ENCODE results near the gene RNF214.

Gene RNF214

DNA sequence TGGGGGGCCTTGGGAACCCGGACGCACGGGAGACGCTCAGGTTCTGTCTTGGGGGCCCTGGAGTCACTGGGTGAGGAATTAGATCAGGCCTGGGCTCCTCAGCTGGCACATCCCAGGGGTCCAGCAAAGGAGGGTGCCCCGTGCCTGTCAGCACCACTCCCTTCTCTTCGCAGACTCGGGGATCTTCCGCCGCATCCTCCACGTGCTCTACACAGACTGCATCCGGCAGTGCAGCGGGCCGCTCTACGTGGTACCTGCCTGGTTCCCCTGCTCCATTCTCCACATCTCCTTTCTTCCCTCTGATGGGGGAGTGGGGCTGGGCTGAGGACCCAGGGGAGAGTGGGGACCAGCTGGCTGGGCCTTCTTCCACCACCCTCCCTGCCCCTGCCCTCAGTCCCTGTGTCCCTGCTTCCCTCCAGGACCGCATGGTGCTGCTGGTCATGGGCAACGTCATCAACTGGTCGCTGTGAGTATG, 40.0 kb upstream of the RNF214 start:
- FAIRE-seq (no peak), DNase-seq (ENCODE audit: insufficient read length, low spot score) (no peak)
- TF ChIP-seq POLR2A (IDR thresholded peaks at IDR 0.05; ENCODE audit: low read depth, low read length), result no peak

DNA sequence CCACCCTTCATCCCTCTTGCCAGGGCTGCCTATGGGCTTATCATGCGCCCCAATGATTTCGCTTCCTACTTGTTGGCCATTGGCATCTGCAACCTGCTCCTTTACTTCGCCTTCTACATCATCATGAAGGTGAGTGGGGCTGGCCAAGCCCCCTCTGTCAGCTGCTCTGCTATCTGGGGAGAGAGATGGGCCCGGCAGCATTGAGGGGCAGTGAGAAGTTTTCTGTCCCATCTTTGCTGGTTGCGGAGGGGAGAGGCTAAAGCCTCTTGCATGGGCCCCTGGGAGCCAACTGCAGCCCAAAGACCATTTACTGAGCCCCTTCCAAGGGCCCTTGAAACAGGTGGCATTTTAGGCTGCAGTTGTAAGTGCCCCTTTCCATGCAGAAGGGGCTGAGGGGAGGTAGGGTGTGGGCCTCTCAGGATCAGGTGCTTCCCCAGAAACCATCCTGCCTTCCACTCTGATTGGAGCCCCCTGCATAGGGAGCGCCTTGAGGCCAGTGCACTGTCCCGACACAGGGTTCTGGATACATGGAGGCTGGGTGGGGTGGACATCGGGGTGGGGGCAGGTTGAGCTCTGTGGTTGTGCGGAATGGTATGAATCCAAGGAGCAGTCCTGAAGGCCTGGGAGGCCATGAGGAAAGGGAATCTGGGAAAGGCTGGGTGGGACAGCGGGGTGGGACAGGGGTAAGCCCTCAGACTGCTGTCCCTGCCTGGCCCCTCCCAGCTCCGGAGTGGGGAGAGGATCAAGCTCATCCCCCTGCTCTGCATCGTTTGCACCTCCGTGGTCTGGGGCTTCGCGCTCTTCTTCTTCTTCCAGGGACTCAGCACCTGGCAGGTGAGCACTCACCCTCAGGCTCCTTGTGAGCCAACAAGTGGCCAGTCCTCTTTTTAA, 39.1 kb upstream of the RNF214 start:
- no peak for TF ChIP-seq POLR2A (IDR thresholded peaks at IDR 0.05; ENCODE audit: low read depth, low read length)
- FAIRE-seq (no peak), DNase-seq (ENCODE audit: insufficient read length, low spot score) (no peak)

DNA sequence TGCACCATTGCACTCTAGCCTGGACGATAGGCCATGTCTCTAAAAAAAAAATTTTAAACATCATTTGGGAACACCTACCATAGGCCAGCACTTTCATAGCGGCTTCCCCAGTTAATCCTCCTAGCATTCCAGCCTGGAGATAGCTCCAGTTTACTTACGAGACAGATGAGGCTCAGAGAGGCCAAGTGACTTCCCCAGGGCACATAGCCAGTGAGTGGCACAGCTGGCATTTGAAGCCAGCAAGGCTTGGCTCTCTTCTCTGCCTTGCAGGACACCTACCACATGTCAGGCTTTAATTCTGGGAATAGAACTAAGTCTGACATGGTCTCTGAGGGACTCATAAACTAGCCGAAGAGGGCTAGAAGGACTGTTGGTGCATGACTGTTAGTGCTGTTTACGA, 38.2 kb upstream of the RNF214 start:
- no peak for TF ChIP-seq POLR2A (IDR thresholded peaks at IDR 0.05; ENCODE audit: low read depth, low read length)
- DNase-seq (ENCODE audit: insufficient read length, low spot score), result no peak

DNA sequence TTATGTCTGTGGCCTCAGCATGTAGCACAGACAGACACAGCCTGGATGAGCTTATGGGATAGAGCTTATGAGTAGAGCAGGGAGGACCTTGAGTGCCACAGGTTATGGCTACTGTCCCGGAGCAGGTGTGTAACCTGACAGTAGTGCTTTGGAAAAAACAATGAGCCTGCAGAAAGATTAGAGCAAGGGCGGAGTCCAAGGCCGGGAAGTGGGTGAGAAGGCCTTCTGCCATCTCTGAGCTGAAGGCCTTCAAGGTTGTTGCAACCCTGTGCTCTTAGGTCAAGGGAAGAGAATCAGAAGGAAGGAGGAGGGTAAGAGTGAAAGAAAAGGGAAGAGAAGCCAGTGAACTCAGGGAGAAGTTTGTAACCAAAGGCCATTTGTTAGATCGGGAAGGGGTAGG, 37.2 kb upstream of the RNF214 start:
- no peak for TF ChIP-seq POLR2A (IDR thresholded peaks at IDR 0.05; ENCODE audit: low read depth, low read length)
- DNase-seq (ENCODE audit: insufficient read length, low spot score) (no peak), FAIRE-seq (no peak)

More for the DNA sequence above, 38.2 kb upstream of the RNF214 start:
- no peak for FAIRE-seq

- no peak for DNase-seq (ENCODE audit: insufficient read length, low spot score)
These were observed 36.7 kb upstream of the RNF214 start for GRCh38 chr11:117195761-117196160.

DNA sequence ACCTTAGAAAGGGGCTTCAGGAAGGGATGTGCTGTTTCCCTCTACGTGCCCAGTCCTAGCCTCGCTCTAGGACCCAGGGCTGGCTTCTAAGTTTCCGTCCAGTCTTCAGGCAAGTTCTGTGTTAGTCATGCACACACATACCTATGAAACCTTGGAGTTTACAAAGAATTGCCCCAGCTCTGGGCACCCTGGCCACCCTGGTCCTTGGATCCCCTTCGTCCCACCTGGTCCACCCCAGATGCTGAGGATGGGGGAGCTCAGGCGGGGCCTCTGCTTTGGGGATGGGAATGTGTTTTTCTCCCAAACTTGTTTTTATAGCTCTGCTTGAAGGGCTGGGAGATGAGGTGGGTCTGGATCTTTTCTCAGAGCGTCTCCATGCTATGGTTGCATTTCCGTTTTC, 35.5 kb upstream of the RNF214 start:
- TF ChIP-seq POLR2A (IDR thresholded peaks at IDR 0.05; ENCODE audit: low read depth, low read length), result no peak
- FAIRE-seq (no peak), DNase-seq (ENCODE audit: insufficient read length, low spot score) (no peak)

More at GRCh38 chr11:117195761-117196160, 36.7 kb upstream of the RNF214 start:
- no peak for FAIRE-seq
- no peak for TF ChIP-seq POLR2A (IDR thresholded peaks at IDR 0.05; ENCODE audit: low read depth, low read length)

DNA sequence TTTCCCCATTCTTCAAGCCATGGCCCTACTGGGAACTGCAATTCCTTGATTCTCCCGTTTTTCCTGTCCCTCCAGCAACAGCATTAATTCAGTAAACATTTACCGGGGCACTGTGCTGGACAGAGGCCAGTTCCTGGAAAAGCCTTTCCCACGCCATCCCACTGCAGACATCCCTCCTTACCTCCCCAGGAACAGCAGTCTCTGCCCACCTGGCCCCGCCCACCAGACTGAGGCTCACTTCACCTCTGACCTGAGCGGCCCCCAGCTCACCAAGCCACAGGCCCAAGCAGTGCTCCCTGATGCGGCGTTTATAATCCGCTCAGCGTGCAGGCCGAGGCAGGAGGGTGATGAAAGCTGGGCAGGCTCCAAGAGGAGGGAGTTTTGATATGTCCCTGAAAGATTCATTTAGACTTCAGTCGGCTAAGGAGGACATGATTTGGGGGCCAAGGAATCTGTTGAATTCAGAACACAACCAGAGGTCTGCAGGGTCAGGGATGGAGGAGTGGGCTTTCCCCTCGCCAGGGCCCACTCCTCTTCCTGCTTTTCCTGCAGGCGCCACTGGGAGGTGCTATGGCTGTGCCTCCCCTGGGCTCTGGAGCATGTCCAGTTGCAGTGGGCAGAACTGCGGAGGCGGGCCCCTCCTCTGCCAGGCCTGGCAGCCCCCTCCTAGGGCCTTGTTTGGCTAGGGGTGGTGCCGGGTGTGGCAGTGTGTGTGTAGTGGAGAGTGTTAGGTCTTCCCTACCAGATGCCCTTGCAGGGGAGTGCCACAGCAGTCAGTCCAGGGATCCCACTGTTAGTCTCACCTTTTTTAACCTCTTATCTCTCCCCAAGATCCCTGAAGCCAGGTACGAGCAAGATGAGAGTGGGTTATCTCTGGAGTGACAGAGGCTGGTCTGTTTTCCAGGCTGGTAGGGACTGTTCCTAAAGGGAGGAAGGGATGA, 34.7 kb upstream of the RNF214 start:
- DNase-seq (ENCODE audit: insufficient read length, low spot score) (no peak), FAIRE-seq (no peak)
- TF ChIP-seq POLR2A (IDR thresholded peaks at IDR 0.05; ENCODE audit: low read depth, low read length), result no peak

- no peak for TF ChIP-seq POLR2A (IDR thresholded peaks at IDR 0.05; ENCODE audit: low read depth, low read length)
- no peak for FAIRE-seq
These were observed 33.9 kb upstream of the RNF214 start for GRCh38 chr11:117198613-117199012.

GRCh38 chr11:117199053-117199915, 33.2 kb upstream of the RNF214 start, which contains the start of gene TAGLN:
Gene TAGLN, plus strand, starts transcription at chr11:117199370. Its CDS starts 3,644 bp downstream, at chr11:117203014.
- DNase-seq (ENCODE audit: insufficient read length, low spot score), result no peak
- FAIRE-seq, result no peak
- no peak for TF ChIP-seq POLR2A (IDR thresholded peaks at IDR 0.05; ENCODE audit: low read depth, low read length)

More at GRCh38 chr11:117198613-117199012, 33.9 kb upstream of the RNF214 start:
- DNase-seq (ENCODE audit: insufficient read length, low spot score), result no peak

- FAIRE-seq (no peak), DNase-seq (ENCODE audit: insufficient read length, low spot score) (no peak)
These were observed 32.3 kb upstream of the RNF214 start for GRCh38 chr11:117199916-117200812.

GRCh38 chr11:117200813-117201657, 31.4 kb upstream of the RNF214 start:
- no peak for TF ChIP-seq POLR2A (IDR thresholded peaks at IDR 0.05; ENCODE audit: low read depth, low read length)
- DNase-seq (ENCODE audit: insufficient read length, low spot score) (no peak), FAIRE-seq (no peak)

More at GRCh38 chr11:117199916-117200812, 32.3 kb upstream of the RNF214 start:
- no peak for TF ChIP-seq POLR2A (IDR thresholded peaks at IDR 0.05; ENCODE audit: low read depth, low read length)
